Astrocyte (in vitro differentiated cells and primary cell): ENCODE measurements around the gene EDARADD. TPM values are rescaled to one million over a fixed set of nuclear protein-coding genes. Genes with fewer than 3 reads are reported as not detected.

Source experiments
- DNase-seq: peaks from one replicate; pipeline ENCODE4 v3.0.0-alpha.2; 2010; ENCODE audit warnings: low read depth
- FAIRE-seq: peaks from 2 replicates; lab custom pipeline; 2011; peaks lifted over from hg19 to GRCh38; lab: Jason Lieb, UNC
- H2AFZ ChIP-seq: 2 replicates; pipeline ENCODE4 v1.6.0; 2012; ENCODE audit warnings: low read depth, low read length, inconsistent platforms
- H3K27ac ChIP-seq: 2 replicates; pipeline ENCODE4 v1.5.1; 2011; ENCODE audit warnings: low read depth, low read length, inconsistent platforms
- H3K27me3 ChIP-seq: 2 replicates; pipeline ENCODE4 v1.6.0; 2011; ENCODE audit warnings: low read length, inconsistent platforms; ENCODE audit not compliant: insufficient read depth
- H3K36me3 ChIP-seq: 2 replicates; pipeline ENCODE4 v1.5.1; 2011; ENCODE audit warnings: low read length, inconsistent platforms; ENCODE audit not compliant: insufficient read depth
- H3K4me1 ChIP-seq: 2 replicates; pipeline ENCODE4 v1.5.1; 2011; ENCODE audit warnings: low read length, inconsistent platforms; ENCODE audit not compliant: insufficient read depth
- H3K4me2 ChIP-seq: 2 replicates; pipeline ENCODE4 v1.6.0; 2012; ENCODE audit warnings: low read length, inconsistent platforms
- H3K4me3 ChIP-seq: 2 replicates; pipeline ENCODE4 v1.5.1; 2011; ENCODE audit warnings: low read depth, mild to moderate bottlenecking, low read length, inconsistent platforms; ENCODE audit not compliant: insufficient read depth
- H3K79me2 ChIP-seq: 2 replicates; pipeline ENCODE4 v1.6.0; 2012; ENCODE audit warnings: mild to moderate bottlenecking, low read length, inconsistent platforms; ENCODE audit not compliant: insufficient read depth
- H3K9ac ChIP-seq: 2 replicates; pipeline ENCODE4 v1.6.0; 2012; ENCODE audit warnings: mild to moderate bottlenecking, low read length, inconsistent platforms
- H3K9me3 ChIP-seq: 2 replicates; pipeline ENCODE4 v1.5.1; 2012; ENCODE audit warnings: low read depth, mild to moderate bottlenecking, low read length, inconsistent platforms; ENCODE audit not compliant: insufficient read depth
- H4K20me1 ChIP-seq: 2 replicates; pipeline ENCODE4 v1.6.0; 2012; ENCODE audit warnings: low read length, inconsistent platforms; ENCODE audit not compliant: insufficient read depth
- H3K27ac Mint-ChIP-seq: one replicate; pipeline ENCODE4 v1.8.0; 2021; ENCODE audit warnings: mild to moderate bottlenecking, mixed read lengths; ENCODE audit not compliant: unreplicated experiment
- H3K27me3 Mint-ChIP-seq: one replicate; pipeline ENCODE4 v1.8.0; 2021; ENCODE audit warnings: low read depth, mixed read lengths; ENCODE audit not compliant: unreplicated experiment
- H3K36me3 Mint-ChIP-seq: one replicate; pipeline ENCODE4 v1.8.0; 2021; ENCODE audit warnings: low read depth, mixed read lengths; ENCODE audit not compliant: unreplicated experiment
- H3K4me1 Mint-ChIP-seq: one replicate; pipeline ENCODE4 v1.8.0; 2021; ENCODE audit warnings: low read depth, mixed read lengths; ENCODE audit not compliant: unreplicated experiment
- H3K4me3 Mint-ChIP-seq: one replicate; pipeline ENCODE4 v1.8.0; 2021; ENCODE audit warnings: mild to moderate bottlenecking, moderate library complexity, mixed read lengths; ENCODE audit not compliant: unreplicated experiment
- H3K9me3 Mint-ChIP-seq: one replicate; pipeline ENCODE4 v1.8.0; 2021; ENCODE audit warnings: mild to moderate bottlenecking, mixed read lengths; ENCODE audit not compliant: unreplicated experiment
- CTCF ChIP-seq: IDR thresholded peaks from 2 replicates; pipeline ENCODE4 v1.5.1; 2011; ENCODE audit warnings: low read depth, mild to moderate bottlenecking, inconsistent platforms, low read length, moderate library complexity; ENCODE audit not compliant: insufficient read depth
- EZH2 ChIP-seq: IDR thresholded peaks from 2 replicates; pipeline ENCODE4 v1.6.1; 2012; ENCODE audit warnings: mild to moderate bottlenecking, low read length, inconsistent platforms; ENCODE audit not compliant: insufficient read depth
- total RNA-seq: library from RNA; stranded (reverse); gene quantifications from 2 replicates; pipeline ENCODE4 v1.2.1, GENCODE V29; 2021

Gene EDARADD
- total RNA-seq, 1 donor from 2014 or later: 0.98 TPM

- Mint-ChIP-seq H3K9me3 (no peaks in the 10 kb centered on the region), H3K27ac (no peak overlapping the region)
- no peak for FAIRE-seq
These were observed 19.6 kb downstream of the EDARADD start for GRCh38 chr1:236413688-236414087.

GRCh38 chr1:236416165-236416564 is 22.1 kb downstream of the EDARADD start:
- DNase-seq (no peak), FAIRE-seq (no peak)
- Histone ChIP-seq H4K20me1 (no peaks in the 10 kb centered on the region), H3K9ac (no peak overlapping the region), H3K9me3 (no peaks in the 10 kb centered on the region), H3K27ac (no peak overlapping the region), H2AFZ (no peak overlapping the region), H3K4me3 (no peak overlapping the region), H3K4me1 (no peaks in the 10 kb centered on the region), H3K27me3 (no peaks in the 10 kb centered on the region), H3K36me3 (no peaks in the 10 kb centered on the region), H3K79me2 (no peaks in the 10 kb centered on the region), H3K4me2 (no peak overlapping the region)
- TF ChIP-seq CTCF (no peak), EZH2 (no peak)
- no peak overlapping the region for H3K4me3 Mint-ChIP-seq
- peaks cover 3% of the 10 kb centered on the region for H3K9me3 Mint-ChIP-seq
- H3K36me3 Mint-ChIP-seq: peaks cover 4% of the 10 kb centered on the region
- peaks cover 3% of the 10 kb centered on the region for H3K4me1 Mint-ChIP-seq
- no peak overlapping the region for H3K27ac Mint-ChIP-seq
- H3K27me3 Mint-ChIP-seq: peaks cover 5% of the 10 kb centered on the region

More at GRCh38 chr1:236413688-236414087, 19.6 kb downstream of the EDARADD start:
- Histone ChIP-seq H3K9ac (no peak overlapping the region), H3K27ac (no peak overlapping the region), H4K20me1 (no peaks in the 10 kb centered on the region), H3K79me2 (no peaks in the 10 kb centered on the region), H3K4me1 (no peaks in the 10 kb centered on the region), H3K4me2 (no peak overlapping the region), H3K9me3 (no peaks in the 10 kb centered on the region), H3K27me3 (no peaks in the 10 kb centered on the region), H2AFZ (no peak overlapping the region), H3K36me3 (no peaks in the 10 kb centered on the region), H3K4me3 (no peak overlapping the region)
- no peak for TF ChIP-seq EZH2
- TF ChIP-seq CTCF: no peak
- Mint-ChIP-seq H3K4me3 (no peak overlapping the region), H3K4me1 (no peaks in the 10 kb centered on the region), H3K27me3 (peaks cover 5% of the 10 kb centered on the region), H3K36me3 (peaks cover 4% of the 10 kb centered on the region)
- DNase-seq: no peak

GRCh38 chr1:236417336-236417735 is 23.2 kb downstream of the EDARADD start:
- no peak for FAIRE-seq
- Histone ChIP-seq H3K9ac (no peak overlapping the region), H2AFZ (no peak overlapping the region), H3K27me3 (no peaks in the 10 kb centered on the region), H4K20me1 (no peaks in the 10 kb centered on the region), H3K4me2 (no peak overlapping the region), H3K79me2 (no peaks in the 10 kb centered on the region), H3K4me1 (no peaks in the 10 kb centered on the region), H3K27ac (no peak overlapping the region), H3K9me3 (no peaks in the 10 kb centered on the region), H3K4me3 (no peak overlapping the region), H3K36me3 (no peaks in the 10 kb centered on the region)
- peaks cover 3% of the 10 kb centered on the region for H3K9me3 Mint-ChIP-seq
- peaks cover 3% of the 10 kb centered on the region for H3K4me1 Mint-ChIP-seq
- H3K4me3 Mint-ChIP-seq: no peak overlapping the region
- H3K36me3 Mint-ChIP-seq: peaks cover under 1% of the 10 kb centered on the region
- peaks cover 2% of the 10 kb centered on the region for H3K27me3 Mint-ChIP-seq
- TF ChIP-seq CTCF: no peak
- no peak for TF ChIP-seq EZH2
- no peak overlapping the region for H3K27ac Mint-ChIP-seq
- no peak for DNase-seq
